Skin of body (tissue), 2 donors: ENCODE results near the gene ITPK1. TPM values are rescaled to one million over a fixed set of nuclear protein-coding genes. Genes with fewer than 3 reads are reported as not detected.
A peak's percentile ranks its signal among the peaks of the same experiment; 100 is the strongest.

Source experiments
- DNase-seq: peaks from one replicate; lab custom pipeline; 2025; lab: John Stamatoyannopoulos, UW
- total RNA-seq: library from RNA; depleted of rRNA; stranded (reverse); fragments of >200 nt; gene quantifications from one replicate; pipeline ENCODE4 v1.2.3, GENCODE V29; 2014

Gene ITPK1
- total RNA-seq, 1 donor from 2014 or later: 7.6 TPM

DNA sequence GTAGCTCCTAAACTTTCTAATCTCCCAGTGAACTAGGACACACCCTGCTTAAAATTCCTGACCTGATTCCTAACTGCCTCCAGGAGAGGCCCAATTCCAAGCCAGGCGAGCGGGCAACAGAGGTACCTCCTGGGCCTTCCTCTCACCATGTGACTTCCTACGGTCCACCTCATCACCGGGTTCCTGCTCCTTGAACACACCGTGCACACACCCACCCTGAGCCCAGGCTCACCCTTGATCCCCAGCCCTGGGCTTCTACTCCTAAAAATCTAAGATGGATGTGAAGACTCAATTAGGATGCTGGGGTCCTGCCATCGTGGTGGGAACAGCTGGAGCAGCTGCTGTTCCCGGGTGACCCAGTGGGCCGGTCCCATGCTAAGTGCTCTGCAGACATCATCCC, 124.2 kb downstream of the ITPK1 start:
- DNase-seq: no peak

GRCh38 chr14:92990456-92991430, 125.0 kb downstream of the ITPK1 start:
- DNase-seq: no peak

DNA sequence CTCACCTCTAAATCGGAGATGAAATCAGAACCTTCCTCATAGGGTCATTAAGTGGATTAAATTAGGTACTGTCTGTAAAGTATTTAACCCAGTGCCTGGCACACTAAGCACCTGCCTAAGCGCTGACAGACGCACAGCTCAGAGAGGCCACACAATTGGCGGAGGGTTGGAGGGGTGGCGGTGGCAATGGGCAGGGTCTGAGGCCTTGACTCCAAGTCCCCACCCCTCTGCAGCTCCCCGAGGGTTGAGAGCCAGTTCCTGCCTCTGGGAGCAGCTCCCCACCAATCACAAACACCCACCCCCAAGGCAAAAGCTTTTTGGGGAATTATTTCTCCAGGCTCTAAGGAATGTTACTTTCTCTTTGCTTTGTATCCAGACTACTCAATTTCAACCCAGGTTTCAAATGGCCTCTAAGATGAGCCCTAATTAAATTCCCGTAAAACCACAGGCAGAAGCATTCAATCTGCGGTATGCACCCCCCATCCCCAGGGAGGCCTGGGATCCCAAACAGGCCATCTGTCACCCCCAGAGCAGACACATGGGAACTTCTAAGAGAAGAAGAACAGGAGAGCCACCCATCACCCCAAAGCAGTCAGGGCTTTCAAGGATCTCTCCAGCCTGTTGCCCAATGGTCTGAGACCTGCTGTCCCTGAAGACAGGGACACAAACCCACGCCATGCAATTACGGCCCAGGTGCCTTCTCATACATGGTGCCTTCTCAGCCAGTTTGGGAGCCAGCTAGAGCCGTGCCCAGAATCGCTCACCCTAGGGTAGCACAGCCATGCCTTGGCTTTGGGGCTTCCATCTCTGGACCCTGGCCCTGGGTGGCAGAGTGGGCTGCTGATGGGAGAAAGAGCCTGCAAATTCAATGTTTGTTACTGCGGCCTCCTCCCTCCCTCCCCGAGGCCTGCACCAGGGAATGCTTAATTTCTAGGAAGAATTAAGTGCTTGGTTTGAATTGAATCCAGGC, 126.7 kb downstream of the ITPK1 start:
- no peak for DNase-seq

DNA sequence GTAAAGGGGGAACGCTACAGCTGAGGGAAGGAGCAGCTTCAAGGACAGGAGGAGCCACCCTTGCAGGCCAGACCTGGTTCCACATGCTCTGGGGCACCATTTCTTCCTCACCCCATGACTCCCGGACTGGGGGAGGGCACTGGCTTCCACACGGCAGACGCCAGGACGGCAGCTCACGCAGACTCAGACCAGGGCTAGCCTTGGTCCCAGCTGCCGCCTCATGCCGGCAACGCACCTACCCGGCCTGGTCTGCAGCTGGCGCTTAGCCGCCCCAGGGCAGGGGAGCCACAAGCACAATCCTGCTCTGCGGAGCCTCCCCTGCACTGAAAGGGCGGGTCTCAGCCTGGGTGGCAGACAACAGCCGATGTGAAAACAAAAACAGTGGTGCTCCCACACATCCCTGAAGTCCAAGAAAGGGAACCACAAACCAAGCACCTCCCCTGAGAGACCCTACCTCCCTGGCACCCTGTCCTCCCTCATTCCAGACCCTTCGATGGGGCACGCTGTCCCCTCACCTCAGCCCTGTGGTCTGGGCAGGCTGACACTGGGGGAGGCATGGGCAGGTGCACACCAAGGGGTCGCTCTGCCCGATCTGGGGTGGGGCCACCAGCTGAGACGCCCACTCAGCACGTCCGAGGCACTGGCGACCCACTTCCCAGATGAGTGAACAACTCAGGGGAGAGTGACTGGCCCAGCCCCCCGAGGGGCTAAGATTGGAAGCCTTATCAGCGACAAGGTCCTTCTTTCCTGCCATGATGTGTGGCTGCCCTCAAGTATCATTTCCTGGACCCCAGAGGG, 127.8 kb downstream of the ITPK1 start:
- no peak for DNase-seq

- no peak for DNase-seq
Measured at GRCh38 chr14:92987148-92987570, 128.6 kb downstream of the ITPK1 start.

GRCh38 chr14:92986254-92987147, 129.2 kb downstream of the ITPK1 start:
- DNase-seq: peak; percentile 71

DNA sequence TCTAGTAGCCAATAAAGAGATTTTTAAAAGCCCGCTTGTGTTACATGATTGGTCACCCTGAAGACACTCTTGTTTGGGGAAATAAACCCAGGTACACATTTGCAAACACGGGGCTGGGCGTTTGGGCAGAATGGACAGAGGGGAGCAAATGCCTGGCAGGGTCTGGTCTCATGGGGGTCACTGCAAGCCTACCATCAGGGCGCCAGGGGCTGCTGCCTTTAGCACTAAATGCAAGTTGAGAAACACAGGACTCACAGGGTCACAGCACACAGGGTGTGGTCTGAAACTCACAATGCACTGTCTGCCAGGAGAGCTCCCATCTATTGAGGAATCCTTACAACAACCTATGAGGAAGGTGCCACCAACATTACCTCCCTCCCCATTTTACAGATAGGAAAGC, 130.2 kb downstream of the ITPK1 start:
- no peak for DNase-seq

DNA sequence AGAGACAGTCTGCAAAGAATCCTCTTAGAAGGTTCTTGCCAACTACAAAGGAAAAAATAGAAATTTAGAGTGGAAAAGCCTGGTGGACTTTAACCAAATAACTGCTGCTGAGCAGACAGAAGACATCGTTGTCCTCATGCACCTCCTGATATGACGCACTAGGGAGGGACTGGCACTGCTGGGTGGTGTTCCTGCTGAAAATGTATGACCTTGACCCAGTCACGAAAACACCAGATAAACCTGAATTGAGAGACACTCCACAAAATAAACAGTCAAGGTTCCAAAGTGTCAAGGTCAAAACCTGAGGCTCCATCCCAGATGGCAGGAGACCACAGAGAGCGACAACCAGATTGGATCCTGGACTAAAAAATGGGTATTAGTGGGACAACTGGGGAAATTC, 130.8 kb downstream of the ITPK1 start:
- no peak for DNase-seq

DNA sequence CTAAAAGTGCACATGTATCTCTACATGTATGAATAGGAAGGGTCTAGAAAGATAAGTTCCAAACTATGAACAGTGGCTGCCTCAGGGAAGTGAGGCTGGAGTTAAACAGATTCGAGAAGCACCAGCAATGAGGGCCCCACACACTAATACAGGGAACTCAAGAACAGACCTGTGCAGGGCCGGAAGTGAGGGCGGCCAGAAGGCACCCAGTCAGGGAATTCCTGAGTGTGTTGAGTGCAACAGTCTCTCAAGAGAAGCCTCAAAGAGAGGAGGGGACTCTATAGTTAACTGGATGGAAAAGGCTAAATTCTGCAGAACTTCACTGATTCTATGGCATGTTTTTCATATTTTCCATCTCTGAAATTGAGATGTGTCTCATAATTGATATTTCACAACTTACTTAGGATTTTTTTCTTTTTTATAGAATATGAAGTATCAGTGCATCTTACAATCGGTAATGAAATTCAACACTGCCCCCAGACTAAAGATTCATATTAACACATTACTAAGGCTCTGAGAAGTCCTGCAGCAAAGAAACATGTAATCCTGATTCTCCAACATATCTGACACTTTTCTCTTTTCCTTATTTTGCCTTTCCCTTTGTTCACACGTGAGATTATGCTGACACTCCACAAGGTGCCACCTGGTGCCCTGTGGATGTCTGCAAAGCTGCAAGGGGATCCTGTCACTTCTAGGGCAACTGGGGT, 131.5 kb downstream of the ITPK1 start:
- DNase-seq: no peak

- no peak for DNase-seq
Measured at GRCh38 chr14:92982956-92983355, 132.8 kb downstream of the ITPK1 start.

DNA sequence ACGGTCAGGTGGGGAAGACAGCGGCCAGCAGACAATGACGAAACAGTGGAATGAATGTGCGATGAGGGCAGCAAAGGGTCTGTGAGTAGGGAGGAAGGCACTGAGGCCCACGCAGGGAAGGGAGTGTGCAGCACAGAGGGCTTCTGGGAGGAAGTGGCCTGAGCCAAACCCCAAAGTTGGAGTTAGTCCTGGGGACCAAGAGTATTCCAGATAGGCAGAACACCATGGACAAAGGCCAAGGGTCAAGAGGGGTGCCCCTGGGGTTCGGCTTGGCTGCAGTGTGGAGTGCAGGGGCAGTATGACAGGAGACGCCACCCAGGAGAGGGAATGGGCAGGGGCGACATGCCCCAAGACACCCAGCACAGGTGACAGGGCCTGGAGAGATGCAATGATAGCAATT, 134.0 kb downstream of the ITPK1 start:
- no peak for DNase-seq

- no peak for DNase-seq
Measured at GRCh38 chr14:92980866-92981265, 134.9 kb downstream of the ITPK1 start.

GRCh38 chr14:92978229-92979021, 137.3 kb downstream of the ITPK1 start:
- DNase-seq: no peak

DNA sequence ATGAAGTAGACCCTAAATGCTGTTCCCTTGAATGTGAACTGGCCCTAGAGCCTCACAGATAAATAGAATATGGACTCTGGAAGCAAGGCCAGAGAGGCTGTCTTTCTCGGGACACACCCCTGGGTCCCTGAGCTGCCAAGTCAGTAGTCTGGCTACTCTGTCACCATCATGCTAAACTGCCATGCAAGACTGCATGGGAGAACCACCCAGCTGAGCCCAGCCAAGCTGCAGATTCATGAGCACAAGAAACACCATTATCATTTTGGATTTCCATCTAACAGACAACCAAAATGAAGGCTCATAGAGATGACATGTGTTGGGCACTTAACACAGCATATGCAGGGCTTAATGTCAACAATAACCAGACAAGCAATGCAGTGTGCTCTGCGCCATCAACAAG, 139.5 kb downstream of the ITPK1 start:
- no peak for DNase-seq

- DNase-seq: no peak
Measured at GRCh38 chr14:92974541-92975345, 141.0 kb downstream of the ITPK1 start.

DNA sequence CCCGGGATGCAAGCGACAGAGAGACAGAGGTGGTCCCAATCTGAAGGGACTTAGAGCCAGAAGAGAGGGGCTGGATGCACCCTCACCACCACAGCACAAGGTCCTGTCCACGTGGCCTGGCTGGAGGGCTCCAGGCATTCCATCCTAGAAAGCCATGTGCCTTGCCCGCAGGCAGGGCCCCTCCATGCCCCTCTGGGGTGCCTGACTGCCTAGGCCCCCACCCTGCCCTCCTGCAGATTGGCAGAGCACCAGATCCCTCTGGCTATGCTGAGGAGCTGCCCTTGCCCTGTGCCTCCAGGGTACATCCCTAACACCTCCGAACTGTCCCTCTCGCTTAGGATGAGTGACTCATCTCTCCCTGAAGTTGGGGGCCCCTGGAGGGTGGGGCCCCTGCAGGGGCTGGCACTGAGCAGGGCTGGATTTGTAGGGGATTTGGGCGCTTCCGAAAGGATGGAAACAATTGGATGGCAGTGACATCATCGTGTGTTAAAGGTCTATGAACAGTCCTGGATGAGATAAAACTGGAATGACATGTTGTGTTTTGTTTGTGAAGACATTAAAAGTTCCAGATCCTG, 141.8 kb downstream of the ITPK1 start:
- DNase-seq: no peak

GRCh38 chr14:92973261-92973797, 142.4 kb downstream of the ITPK1 start:
- DNase-seq: no peak
